Smooth muscle cell (in vitro differentiated cells): ENCODE measurements around the gene SORCS2. TPM values are rescaled to one million over a fixed set of nuclear protein-coding genes. Genes with fewer than 3 reads are reported as not detected.

ENCODE experiments used
- DNase-seq: peaks from one replicate; lab custom pipeline; 2025; ENCODE audit not compliant: unreplicated experiment; lab: John Stamatoyannopoulos, UW
- H2AFZ ChIP-seq: fragments of 200-600 bp; sonication (generic); 2 replicates; pipeline ENCODE4 v1.6.0; 2016; ENCODE audit warnings: antibody characterized with exemption, low read depth, mild to moderate bottlenecking
- H3F3A ChIP-seq: fragments of 200-600 bp; sonication (generic); 2 replicates; pipeline ENCODE4 v1.6.0; 2017; ENCODE audit warnings: antibody characterized with exemption, low read depth
- H3K27ac ChIP-seq: fragments of 200-600 bp; sonication (generic); 2 replicates; pipeline ENCODE4 v1.5.1; 2016; ENCODE audit warnings: low read depth, mild to moderate bottlenecking
- H3K27me3 ChIP-seq: fragments of 200-600 bp; sonication (generic); 2 replicates; pipeline ENCODE4 v1.6.1; 2016; ENCODE audit warnings: low read depth, mild to moderate bottlenecking
- H3K36me3 ChIP-seq: fragments of 200-600 bp; sonication (generic); 2 replicates; pipeline ENCODE4 v1.5.1; 2016; ENCODE audit warnings: low read depth
- H3K4me1 ChIP-seq: fragments of 200-600 bp; sonication (generic); 2 replicates; pipeline ENCODE4 v1.5.1; 2016; ENCODE audit warnings: low read depth
- H3K4me2 ChIP-seq: fragments of 200-600 bp; sonication (generic); 2 replicates; pipeline ENCODE4 v1.6.0; 2016; ENCODE audit warnings: mild to moderate bottlenecking
- H3K4me3 ChIP-seq: fragments of 200-600 bp; sonication (generic); 2 replicates; pipeline ENCODE4 v1.5.1; 2016; ENCODE audit warnings: mild to moderate bottlenecking
- H3K79me2 ChIP-seq: fragments of 200-600 bp; sonication (generic); 2 replicates; pipeline ENCODE4 v1.6.0; 2016; ENCODE audit warnings: low read depth, mild to moderate bottlenecking
- H3K9ac ChIP-seq: fragments of 200-600 bp; sonication (generic); 2 replicates; pipeline ENCODE4 v1.6.0; 2016; ENCODE audit warnings: low read depth
- H3K9me3 ChIP-seq: fragments of 200-600 bp; sonication (generic); replicated peaks from 2 replicates; pipeline ENCODE4 v1.5.1; 2016; ENCODE audit warnings: low read depth
- H4K20me1 ChIP-seq: fragments of 200-600 bp; sonication (generic); 2 replicates; pipeline ENCODE4 v1.6.0; 2016; ENCODE audit warnings: low read depth
- CTCF ChIP-seq: fragments of 200-600 bp; sonication (generic); IDR thresholded peaks from 2 replicates; pipeline ENCODE4 v1.5.1; 2017; ENCODE audit warnings: borderline replicate concordance, mild to moderate bottlenecking, antibody characterized with exemption; ENCODE audit not compliant: insufficient read depth, poor library complexity, severe bottlenecking
- WGBS: methylation state at CpG from one replicate; pipeline ENCODE4 v1.1.7; 2016; ENCODE audit warnings: low lambda C conversion rate; 5-methylcytosine and 5-hydroxymethylcytosine counted together
- polyA plus RNA-seq: library from polyadenylated mRNA; unstranded; fragments of >200 nt; fragmentation: Nextera tagmentation; extraction: Ambion mirVana; gene quantifications from 2 replicates; pipeline ENCODE4 v1.2.1, GENCODE V29; 2016
- total RNA-seq: library from RNA; depleted of rRNA; stranded (reverse); fragments of >200 nt; gene quantifications from 2 replicates; pipeline ENCODE4 v1.2.3, GENCODE V29; 2014

The SORCS2 gene
- total and polyA plus RNA-seq, 2 experiments from 2014 or later, result 5.2 to 9.3 TPM

DNA sequence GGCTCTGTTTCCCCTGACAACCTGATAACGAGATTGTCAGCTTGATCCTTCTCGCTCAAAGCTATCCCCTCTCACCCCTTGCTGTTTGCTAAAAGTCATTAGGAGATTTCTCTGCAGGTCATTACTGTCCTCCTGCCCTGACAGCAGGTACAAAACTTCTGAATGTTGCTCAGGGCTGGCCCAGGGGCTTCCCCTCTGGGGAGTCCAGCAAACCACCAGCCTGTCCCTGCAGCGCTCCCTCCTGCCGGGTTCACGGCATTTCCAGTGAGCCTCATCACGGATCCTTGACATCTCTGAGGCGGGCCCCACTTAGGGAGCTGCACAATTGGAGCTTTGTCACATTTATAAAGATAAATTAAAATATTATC lies 5.2 kb upstream of the SORCS2 start:
- H3K9me3 ChIP-seq, result no peaks in the 10 kb centered on the region
- H3K4me1 ChIP-seq, result no peaks in the 10 kb centered on the region
- TF ChIP-seq CTCF, result no peak
- no peaks in the 10 kb centered on the region for H4K20me1 ChIP-seq
- no peaks in the 10 kb centered on the region for H3F3A ChIP-seq
- H3K27ac ChIP-seq, result no peak overlapping the region
- WGBS, result 76% methylated on average over 7 of the region's 7 CpGs
- H3K4me2 ChIP-seq, result no peak overlapping the region
- no peaks in the 10 kb centered on the region for H3K79me2 ChIP-seq
- no peak for DNase-seq
- H3K4me3 ChIP-seq, result no peak overlapping the region
- H3K27me3 ChIP-seq, result peaks cover 51% of the 10 kb centered on the region
- no peak overlapping the region for H3K9ac ChIP-seq
- no peaks in the 10 kb centered on the region for H3K36me3 ChIP-seq
- H2AFZ ChIP-seq, result no peak overlapping the region

DNA sequence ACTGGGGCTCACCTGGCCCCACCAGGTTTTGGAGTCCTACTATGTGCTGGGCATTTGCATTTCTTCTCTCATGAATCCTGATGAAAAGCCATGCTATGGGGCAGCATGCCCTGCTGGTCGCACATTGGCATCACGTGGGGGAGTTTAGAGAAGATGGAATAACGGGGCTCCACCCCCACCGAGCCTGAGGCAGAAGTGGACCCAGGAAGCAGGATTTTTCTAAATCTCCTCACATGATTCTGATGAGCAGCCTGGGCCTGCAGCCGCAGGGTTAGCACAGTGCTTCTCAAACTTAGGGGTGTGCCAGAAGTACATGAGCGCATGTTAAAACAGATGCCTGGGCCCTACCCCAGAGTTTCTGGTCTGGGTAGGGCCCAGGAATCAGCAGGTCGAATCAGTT lies 4.6 kb upstream of the SORCS2 start:
- no peak overlapping the region for H3K27ac ChIP-seq
- no peaks in the 10 kb centered on the region for H3F3A ChIP-seq
- DNase-seq, result no peak
- no peaks in the 10 kb centered on the region for H3K36me3 ChIP-seq
- H3K4me3 ChIP-seq, result no peak overlapping the region
- H3K4me1 ChIP-seq, result no peaks in the 10 kb centered on the region
- peaks cover 51% of the 10 kb centered on the region for H3K27me3 ChIP-seq
- no peak for TF ChIP-seq CTCF
- WGBS, result 90% methylated on average over 7 of the region's 7 CpGs
- H2AFZ ChIP-seq, result no peak overlapping the region
- no peak overlapping the region for H3K4me2 ChIP-seq
- H3K79me2 ChIP-seq, result no peaks in the 10 kb centered on the region
- no peak overlapping the region for H3K9ac ChIP-seq
- no peaks in the 10 kb centered on the region for H4K20me1 ChIP-seq
- H3K9me3 ChIP-seq, result no peaks in the 10 kb centered on the region

DNA sequence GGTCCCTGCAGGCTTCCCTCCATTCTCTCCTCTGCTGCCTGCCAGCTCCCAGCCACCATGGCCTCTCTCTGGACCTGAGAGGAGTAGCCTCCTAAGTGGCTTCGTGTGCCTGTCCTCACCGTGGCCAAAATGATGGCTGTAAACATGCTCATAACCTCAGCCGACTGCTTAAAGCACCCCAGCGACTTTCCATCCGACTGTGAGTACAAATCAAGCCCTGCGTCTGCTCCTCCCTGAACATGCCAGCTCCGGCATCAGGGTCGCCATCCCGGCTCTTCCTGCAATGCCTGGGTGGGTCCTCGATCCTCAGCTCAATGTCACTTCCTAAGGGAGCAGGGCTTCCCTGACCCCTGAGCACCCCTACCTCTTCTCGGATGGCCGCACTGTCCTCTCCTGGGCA lies 3.3 kb upstream of the SORCS2 start:
- Histone ChIP-seq H4K20me1 (no peaks in the 10 kb centered on the region), H3F3A (no peaks in the 10 kb centered on the region), H3K4me1 (peaks cover 3% of the 10 kb centered on the region), H3K9me3 (no peaks in the 10 kb centered on the region), H3K36me3 (no peaks in the 10 kb centered on the region), H3K79me2 (no peaks in the 10 kb centered on the region), H3K27ac (no peak overlapping the region), H3K4me3 (no peak overlapping the region), H3K27me3 (peaks cover 62% of the 10 kb centered on the region), H3K9ac (no peak overlapping the region), H3K4me2 (no peak overlapping the region), H2AFZ (no peak overlapping the region)
- WGBS, result 82% methylated on average over 12 of the region's 12 CpGs
- DNase-seq, result no peak
- TF ChIP-seq CTCF, result no peak

DNA sequence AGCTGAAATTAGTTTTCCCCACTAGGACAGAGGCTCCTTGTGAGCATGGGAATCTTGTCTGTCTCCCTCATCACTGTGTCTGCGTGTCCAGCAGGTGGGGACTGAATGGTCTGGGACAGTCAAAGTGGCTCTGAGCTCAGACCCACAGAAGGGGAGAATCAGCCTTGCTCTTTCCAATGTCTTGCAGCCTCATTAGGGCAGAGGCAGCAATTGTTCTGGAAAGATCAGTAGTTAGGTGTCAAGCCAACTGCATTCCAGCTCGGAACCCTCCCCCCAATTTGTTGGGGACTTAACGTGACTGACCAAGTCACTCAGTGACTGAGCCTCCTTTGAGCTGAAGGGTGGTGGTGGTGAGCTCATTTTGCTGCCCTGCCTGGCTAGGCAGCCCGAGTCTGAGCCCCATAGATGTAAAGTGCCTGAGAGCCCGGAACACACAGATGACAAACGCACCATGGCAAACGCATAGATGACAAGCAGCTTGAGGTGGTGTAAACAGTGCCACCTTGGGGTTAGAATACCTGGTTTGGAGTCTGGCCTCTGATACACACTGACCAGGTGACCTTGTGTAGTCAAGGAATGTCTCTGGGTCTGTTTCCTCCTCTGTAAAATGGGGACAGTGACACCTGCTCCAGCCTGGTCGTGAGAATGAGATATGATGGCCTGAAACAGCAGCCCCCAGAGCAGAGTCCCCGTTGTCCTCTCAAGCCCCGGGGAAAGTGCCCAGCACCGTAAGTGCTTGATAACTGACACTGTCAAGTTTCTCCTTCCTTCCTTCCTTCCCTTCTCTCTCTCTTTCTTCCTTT lies 2.7 kb upstream of the SORCS2 start:
- Histone ChIP-seq H3K4me1 (peaks cover 7% of the 10 kb centered on the region), H4K20me1 (no peaks in the 10 kb centered on the region), H3K27ac (no peak overlapping the region), H3K9me3 (no peaks in the 10 kb centered on the region), H3K79me2 (no peaks in the 10 kb centered on the region), H3F3A (no peaks in the 10 kb centered on the region), H3K4me2 (no peak overlapping the region), H3K4me3 (no peak overlapping the region), H2AFZ (no peak overlapping the region), H3K27me3 (peaks cover 63% of the 10 kb centered on the region), H3K9ac (no peak overlapping the region), H3K36me3 (no peaks in the 10 kb centered on the region)
- no peak for DNase-seq
- no peak for TF ChIP-seq CTCF
- WGBS, result 73% methylated on average over 11 of the region's 11 CpGs
